ENCODE measurements around the gene SYNE1. TPM values are rescaled to one million over a fixed set of nuclear protein-coding genes. Genes with fewer than 3 reads are reported as not detected.

Gene SYNE1
- total RNA-seq, 3 donors from 2014 or later (not counting 1 experiment from before 2014, with no cell fraction given): 489 to 570 (median 498) TPM

- Histone ChIP-seq H3K36me3 (ENCODE audit: control insufficient read depth, insufficient read depth, low read length) (peaks cover 66% of the 10 kb centered on the region), H3K27me3 (ENCODE audit: control insufficient read depth, insufficient read depth, low read length) (no peaks in the 10 kb centered on the region), H3K27ac (ENCODE audit: low read length) (no peak overlapping the region), H3K4me3 (ENCODE audit: low read length) (no peak overlapping the region), H3K4me1 (ENCODE audit: control insufficient read depth, insufficient read depth, low read length) (no peaks in the 10 kb centered on the region), H3K9me3 (ENCODE audit: control insufficient read depth, insufficient read depth, low read length) (no peaks in the 10 kb centered on the region)
- no CpG with 5 or more reads among the region's 4 CpGs for WGBS (ENCODE audit: insufficient coverage)
- DNase-seq (no peak), ATAC-seq (no peak)
- Mint-ChIP-seq H3K4me3 (no peak overlapping the region), H3K27ac (no peak overlapping the region), H3K4me1 (no peaks in the 10 kb centered on the region), H3K27me3 (ENCODE audit: low read depth in 2 of 2) (no peaks in the 10 kb centered on the region), H3K9me3 (no peaks in the 10 kb centered on the region), H3K36me3 (peaks cover 43% of the 10 kb centered on the region)
- intact Hi-C loops (cut with micrococcal nuclease): no loop called here
- no peak for TF ChIP-seq CTCF (IDR thresholded peaks at IDR 0.05)
Measured at GRCh38 chr6:152318278-152318677, 318.9 kb downstream of the SYNE1 start.

GRCh38 chr6:152316024-152316423 lies 321.1 kb downstream of the SYNE1 start:
- Histone ChIP-seq H3K27ac (ENCODE audit: low read length) (no peak overlapping the region), H3K4me1 (ENCODE audit: control insufficient read depth, insufficient read depth, low read length) (no peaks in the 10 kb centered on the region), H3K36me3 (ENCODE audit: control insufficient read depth, insufficient read depth, low read length) (peaks cover 58% of the 10 kb centered on the region), H3K4me3 (ENCODE audit: low read length) (no peak overlapping the region), H3K9me3 (ENCODE audit: control insufficient read depth, insufficient read depth, low read length) (no peaks in the 10 kb centered on the region), H3K27me3 (ENCODE audit: control insufficient read depth, insufficient read depth, low read length) (no peaks in the 10 kb centered on the region)
- Mint-ChIP-seq H3K36me3 (peaks cover 33% of the 10 kb centered on the region), H3K27me3 (ENCODE audit: low read depth in 2 of 2) (no peaks in the 10 kb centered on the region), H3K4me1 (peaks cover 0 to 4% of the 10 kb centered on the region in 2 donors), H3K9me3 (no peaks in the 10 kb centered on the region), H3K4me3 (no peak overlapping the region), H3K27ac (no peak overlapping the region)
- WGBS (ENCODE audit: insufficient coverage): 70% methylated on average over 7 of the region's 7 CpGs
- intact Hi-C loops (cut with micrococcal nuclease): no loop called here
- DNase-seq (no peak), ATAC-seq (no peak)
- TF ChIP-seq CTCF (IDR thresholded peaks at IDR 0.05): no peak

GRCh38 chr6:152314483-152314832 lies 322.7 kb downstream of the SYNE1 start:
- peak overlapping the region; percentile 53 to 80 for H3K27ac Mint-ChIP-seq
- ATAC-seq (no peak), DNase-seq (no peak)
- Histone ChIP-seq H3K27me3 (ENCODE audit: control insufficient read depth, insufficient read depth, low read length) (no peaks in the 10 kb centered on the region), H3K4me1 (ENCODE audit: control insufficient read depth, insufficient read depth, low read length) (peaks cover 9% of the 10 kb centered on the region), H3K4me3 (ENCODE audit: low read length) (no peak overlapping the region), H3K9me3 (ENCODE audit: control insufficient read depth, insufficient read depth, low read length) (no peaks in the 10 kb centered on the region), H3K27ac (ENCODE audit: low read length) (no peak overlapping the region), H3K36me3 (ENCODE audit: control insufficient read depth, insufficient read depth, low read length) (peaks cover 50% of the 10 kb centered on the region)
- no peaks in the 10 kb centered on the region for H3K9me3 Mint-ChIP-seq
- H3K4me3 Mint-ChIP-seq: no peak overlapping the region
- peaks cover 0 to 4% of the 10 kb centered on the region in 2 donors for H3K4me1 Mint-ChIP-seq
- 96% methylated on average over 5 of the region's 5 CpGs for WGBS (ENCODE audit: insufficient coverage)
- intact Hi-C loops (cut with micrococcal nuclease): no loop called here
- no peaks in the 10 kb centered on the region for H3K27me3 Mint-ChIP-seq (ENCODE audit: low read depth in 2 of 2)
- TF ChIP-seq CTCF (IDR thresholded peaks at IDR 0.05): no peak
- peaks cover 25% of the 10 kb centered on the region for H3K36me3 Mint-ChIP-seq

Data from natural killer cell (primary cell).